ENCODE measurements around the gene ARHGAP6.

ARHGAP6 gene

GRCh38 chrX:11421805-11422524, 243.8 kb downstream of the ARHGAP6 start:
- no peak for DNase-seq

GRCh38 chrX:11420851-11421250, 244.9 kb downstream of the ARHGAP6 start:
- DNase-seq, result no peak

DNA sequence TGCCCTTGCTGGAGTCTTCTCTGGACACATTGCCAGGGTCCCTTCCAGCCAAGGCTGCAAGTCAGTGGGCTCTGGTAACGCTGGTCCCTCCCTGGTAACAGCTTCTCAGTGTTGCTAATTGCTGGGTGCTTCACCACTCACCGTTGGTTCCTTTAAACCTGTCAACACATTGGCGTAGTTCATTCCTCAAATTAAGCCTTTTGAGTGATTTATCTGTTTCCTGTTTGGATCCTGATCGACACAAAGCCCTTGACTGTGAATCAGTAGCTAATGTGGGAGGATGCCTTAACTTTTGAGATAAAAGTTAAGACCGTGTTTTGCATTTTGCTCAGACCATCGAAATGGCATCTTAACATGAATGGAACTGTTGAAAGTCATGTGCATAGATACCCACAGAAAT, 246.6 kb downstream of the ARHGAP6 start:
- no peak for DNase-seq

- no peak for DNase-seq
Observed at GRCh38 chrX:11416600-11416999, 249.1 kb downstream of the ARHGAP6 start.

DNA sequence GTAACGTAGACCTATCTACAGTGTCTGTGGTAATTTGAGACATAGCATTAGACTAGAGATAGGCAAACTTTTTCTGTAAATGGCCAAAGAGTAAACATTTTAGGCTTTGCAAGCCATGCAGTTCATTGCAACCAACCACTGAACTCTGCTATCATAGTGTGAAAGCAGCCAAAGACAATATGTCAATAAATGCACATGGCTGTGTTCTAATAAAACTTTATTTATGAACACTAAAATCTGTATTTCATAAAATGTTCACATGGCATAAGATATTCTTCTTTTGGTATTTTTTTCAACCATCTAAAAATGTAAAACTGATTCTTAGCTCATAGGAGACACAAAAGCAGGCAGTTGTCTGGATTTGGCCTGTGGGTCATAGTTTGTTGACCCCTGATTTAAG, 251.6 kb downstream of the ARHGAP6 start:
- no peak for DNase-seq

DNA sequence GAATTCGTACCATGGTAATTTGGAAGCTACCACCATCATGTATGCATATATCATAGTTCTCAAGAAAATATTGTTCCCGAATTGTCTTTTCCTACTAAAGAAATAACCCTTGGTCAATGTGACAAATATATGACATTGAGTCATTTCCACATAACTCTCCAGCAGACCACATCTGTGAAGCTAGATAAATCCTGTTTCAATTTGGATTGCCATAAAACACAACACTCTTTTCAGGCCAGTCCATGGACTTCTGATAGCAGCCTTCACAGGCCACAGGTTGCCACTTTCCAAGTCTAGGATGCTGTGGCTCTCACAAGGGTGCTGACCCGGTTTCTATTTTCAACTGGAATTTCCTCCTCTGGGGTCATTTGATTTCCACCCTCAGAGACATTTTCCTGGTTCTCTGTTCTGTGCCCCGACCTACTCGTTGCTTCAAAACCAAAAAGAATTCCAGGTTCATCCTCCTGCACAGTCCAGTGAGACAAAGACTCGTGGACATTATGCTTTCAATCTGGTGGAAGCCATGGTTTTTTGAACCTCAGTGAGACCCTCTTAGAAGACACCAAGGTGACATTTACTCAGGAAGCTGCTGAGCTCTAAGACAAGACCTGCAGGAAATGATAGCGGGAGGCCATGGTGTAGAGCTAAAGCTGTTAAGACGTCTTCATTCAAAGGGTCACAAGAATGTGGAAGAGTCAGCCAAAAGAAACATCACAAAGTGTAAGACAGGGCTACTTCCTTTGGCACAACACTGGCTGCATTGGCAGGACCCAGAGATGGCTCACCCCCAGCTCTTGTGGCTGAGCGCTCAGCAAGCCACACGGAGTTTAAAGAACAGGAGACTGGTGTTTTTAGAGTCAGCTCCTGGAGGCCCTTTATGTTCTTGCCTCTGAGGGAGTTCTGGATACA, 252.8 kb downstream of the ARHGAP6 start:
- DNase-seq, result no peak

DNA sequence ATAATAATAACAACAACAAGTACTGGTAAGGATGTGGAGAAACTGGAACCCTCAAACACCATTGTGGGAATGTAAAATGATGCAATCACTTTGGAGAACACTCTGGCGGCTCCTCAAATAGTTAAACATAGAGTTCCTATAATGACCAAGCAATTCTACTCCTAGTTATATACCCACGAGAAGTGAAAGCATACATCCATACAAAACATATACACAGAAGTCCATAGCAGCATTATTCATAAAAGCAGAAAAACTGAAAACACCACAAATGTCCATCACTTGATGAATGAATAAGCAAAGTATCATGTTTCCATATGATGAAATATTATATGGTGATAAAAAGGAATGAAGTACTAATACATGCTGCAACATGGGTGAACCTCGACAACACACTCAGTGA, 255.8 kb downstream of the ARHGAP6 start:
- DNase-seq, result no peak

DNA sequence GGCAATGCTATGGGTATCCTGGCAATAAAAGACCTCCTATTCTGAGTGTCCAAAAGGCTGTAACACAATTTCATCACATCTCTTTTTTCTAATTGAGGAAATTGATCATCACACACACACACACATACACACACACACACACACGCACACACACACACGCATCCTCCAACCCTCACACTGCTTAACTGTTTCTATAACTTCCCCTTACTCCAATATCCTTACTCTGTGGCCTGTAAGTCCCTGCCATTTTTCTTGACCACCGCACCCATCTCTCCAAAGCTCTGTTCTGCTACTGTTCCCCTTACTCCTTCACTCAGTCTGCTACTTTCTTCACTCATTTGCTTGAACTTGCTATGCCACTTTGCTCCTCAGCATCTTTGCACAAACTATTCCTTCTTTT, 256.9 kb downstream of the ARHGAP6 start:
- DNase-seq, result no peak

DNA sequence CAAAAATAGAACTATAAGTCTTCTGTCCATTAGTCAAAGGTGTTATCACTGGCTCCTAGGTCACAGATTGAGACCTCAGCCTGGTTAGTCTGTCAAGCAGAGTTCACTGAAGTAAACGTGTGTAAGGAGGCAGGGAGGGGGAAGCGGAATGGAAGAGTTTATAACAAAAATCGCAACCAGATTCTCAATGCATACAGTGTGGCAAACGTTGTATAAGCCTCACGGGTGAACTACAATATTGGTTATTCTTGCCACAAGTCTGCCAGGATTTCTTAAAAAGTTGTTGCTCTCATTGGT, 257.7 kb downstream of the ARHGAP6 start:
- no peak for DNase-seq

GRCh38 chrX:11407331-11408108, 258.2 kb downstream of the ARHGAP6 start:
- peak; percentile 73 for DNase-seq

- peak; percentile 25 for DNase-seq
Observed at GRCh38 chrX:11406109-11406765, 259.5 kb downstream of the ARHGAP6 start.

DNA sequence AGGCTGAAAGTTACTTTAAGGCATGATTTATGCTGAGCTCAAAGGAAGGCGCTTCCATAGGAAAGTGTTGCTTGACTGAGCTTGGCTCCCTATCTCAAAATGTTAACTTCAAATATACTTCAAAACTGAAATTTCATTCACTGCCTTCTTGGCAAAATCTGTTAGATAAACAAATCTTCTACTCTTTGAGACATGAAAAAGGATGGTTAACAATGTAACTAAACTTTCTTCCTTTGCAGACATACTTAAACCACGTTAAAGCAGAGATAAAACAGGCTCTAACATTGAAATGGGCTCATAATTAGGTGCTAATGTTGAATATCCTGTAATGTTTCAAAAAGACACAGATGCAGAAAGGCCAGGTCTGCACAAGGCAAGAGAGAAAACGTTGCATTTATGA, 262.1 kb downstream of the ARHGAP6 start:
- no peak for DNase-seq

GRCh38 chrX:11401966-11402365, 263.8 kb downstream of the ARHGAP6 start:
- DNase-seq, result peak; percentile 35

DNA sequence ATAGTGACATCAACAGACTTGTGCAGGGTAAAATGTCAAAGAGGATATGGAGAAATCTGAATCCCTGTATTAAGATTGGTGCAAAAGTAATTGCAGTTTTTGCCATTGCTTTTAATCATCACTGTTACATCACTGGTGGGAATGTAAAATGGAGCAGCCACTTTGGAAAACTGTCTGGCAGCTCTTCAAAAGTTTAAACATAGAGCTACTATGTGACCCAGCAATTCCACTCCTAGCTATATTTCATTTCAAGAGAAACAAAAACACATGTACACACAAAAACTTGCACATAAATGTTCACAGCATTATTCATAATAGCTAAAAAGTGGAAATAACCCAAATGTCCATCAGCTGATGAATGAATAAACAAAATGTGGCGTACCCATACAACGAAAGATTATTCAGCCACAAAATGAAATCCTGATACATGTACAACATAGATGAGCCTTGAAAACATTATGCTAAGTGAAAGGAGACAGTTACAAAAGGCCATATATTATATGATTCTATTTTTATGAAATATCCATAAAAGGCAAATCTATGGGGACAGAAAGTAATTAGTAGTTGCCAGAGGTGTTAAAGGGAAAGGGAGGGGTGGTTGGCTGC, 266.1 kb downstream of the ARHGAP6 start:
- DNase-seq, result peak; percentile 36

GRCh38 chrX:11398785-11399184, 266.9 kb downstream of the ARHGAP6 start:
- DNase-seq, result no peak

DNA sequence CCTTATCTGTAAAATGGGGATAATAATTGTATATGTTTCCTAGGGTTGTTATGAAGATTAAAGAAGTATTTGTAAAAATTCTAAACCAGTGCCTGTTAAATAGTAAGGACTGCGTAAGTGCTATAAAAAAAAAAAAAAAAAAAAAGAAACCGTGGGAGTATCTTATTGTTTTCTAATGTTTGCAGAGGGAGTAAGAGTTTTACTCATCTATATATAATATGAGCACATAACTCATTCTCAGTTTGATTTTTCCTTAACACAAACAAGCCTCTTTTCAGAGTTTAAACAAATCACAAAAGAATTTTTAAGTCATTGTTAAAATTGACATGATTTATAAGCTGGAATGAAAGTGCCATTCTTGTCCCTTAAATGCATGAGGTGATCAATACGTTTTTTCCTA, 267.6 kb downstream of the ARHGAP6 start:
- no peak for DNase-seq

GRCh38 chrX:11397680-11398079, 268.0 kb downstream of the ARHGAP6 start:
- DNase-seq, result no peak

DNA sequence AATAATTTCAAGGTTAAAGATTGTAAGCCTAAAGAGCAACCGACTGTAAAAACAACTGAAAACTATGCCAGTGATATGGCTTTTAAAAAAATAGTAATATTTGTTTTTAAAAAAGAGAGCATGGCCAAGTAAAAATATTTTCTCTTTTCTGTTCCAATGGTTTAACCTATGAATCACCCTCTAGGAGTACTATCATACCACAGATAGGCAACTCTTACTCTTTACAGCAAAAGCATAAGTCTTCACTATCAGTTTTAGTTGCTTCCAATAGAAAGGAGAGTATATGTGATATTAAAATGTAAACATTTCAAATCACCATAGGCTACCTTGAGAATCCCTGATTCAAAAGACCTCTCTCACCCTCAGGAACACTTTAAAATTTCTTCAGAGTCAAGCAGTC, 269.9 kb downstream of the ARHGAP6 start:
- DNase-seq, result no peak

GRCh38 chrX:11393949-11394654, 271.6 kb downstream of the ARHGAP6 start:
- no peak for DNase-seq

- no peak for DNase-seq
Observed at GRCh38 chrX:11386812-11387211, 278.9 kb downstream of the ARHGAP6 start.

DNA sequence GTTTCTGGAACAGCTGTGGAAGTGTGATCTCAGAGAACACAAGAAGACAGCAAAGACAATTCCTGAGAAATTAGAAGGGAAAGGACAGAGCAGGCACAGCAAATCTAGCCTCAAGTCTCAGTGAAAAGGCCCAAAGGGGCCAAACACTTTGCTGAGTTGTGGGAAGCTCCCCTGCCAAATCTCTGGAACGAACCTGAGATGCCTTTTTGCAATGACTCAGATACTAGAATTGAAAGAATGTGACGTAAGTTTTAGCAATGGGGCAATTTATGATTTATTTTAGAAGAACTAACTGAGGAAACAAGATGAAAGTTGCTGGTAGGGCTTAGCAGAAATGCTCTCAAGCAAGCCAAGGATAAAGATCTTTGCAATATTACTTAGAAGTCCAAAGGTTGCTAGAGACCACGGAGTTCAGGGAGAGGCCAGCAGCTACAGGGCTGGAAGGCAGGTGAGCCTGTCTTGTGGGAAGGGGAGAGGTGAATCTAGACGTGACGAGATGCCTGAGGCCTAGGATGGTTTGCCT, 279.7 kb downstream of the ARHGAP6 start:
- peak; percentile 86 for DNase-seq

DNA sequence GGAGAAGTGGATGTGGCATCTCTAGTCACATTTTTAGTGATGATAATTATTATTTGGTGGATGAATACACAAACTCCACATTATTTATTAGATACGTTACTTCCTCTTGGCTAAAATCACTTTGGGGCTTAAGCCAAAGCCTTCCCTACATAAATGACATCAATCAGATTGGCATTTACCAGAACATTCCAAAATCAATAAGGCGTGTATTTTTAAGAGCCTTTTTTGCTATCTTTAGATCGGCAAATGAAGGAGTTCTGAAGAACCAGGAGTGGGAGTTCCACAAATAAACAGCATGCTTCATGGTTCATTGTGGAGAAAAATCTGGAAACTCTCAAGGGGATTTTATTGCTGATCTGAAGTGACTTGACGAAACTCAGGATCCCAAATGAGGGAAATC, 282.8 kb downstream of the ARHGAP6 start:
- no peak for DNase-seq

All from fibroblast of upper back skin (primary cell).